ENCODE measurements around the gene SSH3. TPM values are rescaled to one million over a fixed set of nuclear protein-coding genes. Genes with fewer than 3 reads are reported as not detected.

The SSH3 gene
- total RNA-seq, 2 donors from 2014 or later, result 11.6 to 16.5 TPM

- DNase-seq (ENCODE audit: low spot score in 2 of 2), result no peak
- Mint-ChIP-seq H3K9me3 (no peaks in the 10 kb centered on the region), H3K36me3 (no peaks in the 10 kb centered on the region), H3K27ac (no peak overlapping the region)
- no peak for ATAC-seq
Observed at GRCh38 chr11:67332081-67332691, 28.9 kb downstream of the SSH3 start.

- DNase-seq (ENCODE audit: low spot score in 2 of 2) (no peak), ATAC-seq (no peak)
- H3K9me3 Mint-ChIP-seq, result no peaks in the 10 kb centered on the region
- peak overlapping the region in 1 of 2 donors; percentile 50 for H3K27ac Mint-ChIP-seq
- no peaks in the 10 kb centered on the region for H3K36me3 Mint-ChIP-seq
Observed at GRCh38 chr11:67337257-67337656, 33.9 kb downstream of the SSH3 start.

- no peaks in the 10 kb centered on the region for H3K9me3 Mint-ChIP-seq
- peak overlapping the region; percentile 69 to 84 for H3K27ac Mint-ChIP-seq
- DNase-seq (ENCODE audit: low spot score in 2 of 2) (no peak), ATAC-seq (peak; percentile 40 to 58)
- H3K36me3 Mint-ChIP-seq, result no peaks in the 10 kb centered on the region
Observed at GRCh38 chr11:67344264-67344663, 40.9 kb downstream of the SSH3 start.

- H3K27ac Mint-ChIP-seq, result peak overlapping the region; percentile 84 to 88
- no peaks in the 10 kb centered on the region for H3K36me3 Mint-ChIP-seq
- DNase-seq (ENCODE audit: low spot score in 2 of 2) (no peak), ATAC-seq (peak; percentile 67 to 77)
- no peaks in the 10 kb centered on the region for H3K9me3 Mint-ChIP-seq
Observed at GRCh38 chr11:67345247-67345919, 42.1 kb downstream of the SSH3 start.

- Mint-ChIP-seq H3K27ac (peak overlapping the region; percentile 84 to 88), H3K9me3 (no peaks in the 10 kb centered on the region), H3K36me3 (no peaks in the 10 kb centered on the region)
- no peak for DNase-seq (ENCODE audit: low spot score in 2 of 2)
- ATAC-seq, result peak; percentile 47 to 75
Observed at GRCh38 chr11:67345920-67346819, 42.8 kb downstream of the SSH3 start.

DNA sequence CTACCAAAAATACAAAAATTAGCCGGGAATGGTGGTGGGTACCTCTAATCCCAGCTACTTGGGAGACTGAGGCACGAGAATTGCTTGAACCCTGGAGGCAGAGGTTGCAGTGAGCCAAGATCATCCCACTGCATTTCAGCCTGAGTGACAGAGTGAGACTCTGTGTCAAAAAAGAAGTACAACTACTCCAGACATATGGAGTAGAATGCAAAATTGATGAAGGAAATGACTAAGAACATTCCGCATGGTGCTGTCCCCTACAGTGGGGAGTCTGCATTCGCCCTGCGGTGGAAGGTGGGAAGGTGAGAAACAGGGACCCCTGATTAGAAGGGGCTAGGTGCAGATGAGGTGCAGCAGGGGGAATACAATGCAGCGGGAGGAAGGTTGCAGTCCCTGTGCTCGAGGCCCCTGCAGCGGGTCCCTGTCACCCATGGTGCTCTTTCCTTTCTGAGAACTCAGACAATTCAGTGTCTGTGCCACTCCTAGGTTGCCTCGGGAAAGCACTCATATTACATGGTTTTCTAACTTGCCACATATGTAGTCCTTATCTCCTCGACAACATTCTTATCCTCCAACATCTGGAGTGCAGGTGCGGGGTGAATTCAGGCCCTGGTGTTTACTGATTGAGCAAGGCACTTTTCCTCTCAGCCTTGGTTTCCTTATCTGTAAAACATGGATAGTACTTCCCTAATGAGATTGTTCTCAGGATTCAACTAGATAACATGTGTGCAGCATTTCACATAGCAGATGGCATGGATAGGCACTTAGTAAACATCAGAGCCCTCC is 44.8 kb downstream of the SSH3 start:
- ATAC-seq (no peak), DNase-seq (ENCODE audit: low spot score in 2 of 2) (no peak)
- Mint-ChIP-seq H3K9me3 (no peaks in the 10 kb centered on the region), H3K36me3 (no peaks in the 10 kb centered on the region), H3K27ac (peak overlapping the region in 1 of 2 donors; percentile 75)

- H3K36me3 Mint-ChIP-seq, result no peaks in the 10 kb centered on the region
Observed at GRCh38 chr11:67349036-67349435, 45.7 kb downstream of the SSH3 start.

DNA sequence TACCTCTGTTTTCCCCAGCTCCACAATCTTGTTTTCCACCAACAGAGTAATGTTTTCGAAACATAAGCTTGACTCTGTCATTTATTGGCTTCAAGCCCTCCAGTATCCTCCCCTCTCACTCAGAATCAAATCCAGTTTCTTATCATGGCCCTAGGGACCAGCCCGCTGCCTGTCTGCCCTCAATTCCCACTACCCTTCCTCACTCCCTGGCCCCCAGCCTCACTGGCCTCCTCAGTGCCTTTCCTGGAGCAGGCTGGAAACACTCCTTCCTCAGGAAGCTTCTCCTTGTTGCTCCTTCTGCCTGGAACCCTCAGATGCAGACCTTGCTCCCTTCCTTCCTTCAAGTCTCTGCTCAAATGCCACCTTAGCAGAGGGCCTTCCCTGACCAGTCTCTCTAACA is 46.1 kb downstream of the SSH3 start:
- ATAC-seq, result no peak

More at GRCh38 chr11:67349036-67349435, 45.7 kb downstream of the SSH3 start:
- Mint-ChIP-seq H3K27ac (peak overlapping the region in 1 of 2 donors; percentile 75), H3K9me3 (no peaks in the 10 kb centered on the region)
- DNase-seq (ENCODE audit: low spot score in 2 of 2) (no peak), ATAC-seq (no peak)

DNA sequence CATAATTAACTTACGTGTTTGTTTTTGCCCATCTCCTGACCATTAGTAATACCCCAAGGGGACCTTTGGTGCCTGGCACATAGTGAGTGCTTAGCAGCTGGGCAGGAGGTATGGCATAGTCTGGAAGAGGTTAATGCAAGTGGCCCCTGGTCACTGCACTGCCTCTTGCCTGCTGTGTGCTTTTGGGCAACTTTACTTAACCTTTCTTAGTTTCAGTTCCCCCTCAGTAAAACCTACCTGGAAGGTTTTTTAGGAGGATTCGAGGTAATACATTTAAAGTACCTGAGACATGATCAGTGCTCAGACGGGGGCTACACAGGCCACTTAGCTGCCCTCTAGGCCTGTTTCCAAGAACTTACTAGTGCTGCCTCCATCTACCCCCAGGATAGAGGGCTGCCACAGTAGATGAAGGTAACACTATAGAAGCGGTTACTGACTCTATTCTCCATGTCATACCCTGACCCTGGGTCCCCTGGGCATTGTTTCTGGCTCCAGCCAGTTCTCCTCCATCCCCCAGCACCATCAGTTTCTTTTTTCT is 46.7 kb downstream of the SSH3 start:
- no peaks in the 10 kb centered on the region for H3K9me3 Mint-ChIP-seq
- ATAC-seq (no peak), DNase-seq (ENCODE audit: low spot score in 2 of 2) (no peak)
- peak overlapping the region in 1 of 2 donors; percentile 75 for H3K27ac Mint-ChIP-seq
- no peaks in the 10 kb centered on the region for H3K36me3 Mint-ChIP-seq

More for the DNA sequence above, 46.1 kb downstream of the SSH3 start:
- Mint-ChIP-seq H3K36me3 (no peaks in the 10 kb centered on the region), H3K9me3 (no peaks in the 10 kb centered on the region), H3K27ac (peak overlapping the region in 1 of 2 donors; percentile 75)
- DNase-seq (ENCODE audit: low spot score in 2 of 2), result no peak

GRCh38 chr11:67351275-67352005 is 48.1 kb downstream of the SSH3 start:
- Mint-ChIP-seq H3K9me3 (no peaks in the 10 kb centered on the region), H3K36me3 (no peaks in the 10 kb centered on the region), H3K27ac (peak overlapping the region; percentile 22 to 90)
- DNase-seq (ENCODE audit: low spot score in 2 of 2) (peak in 1 of 2 donors; percentile 59), ATAC-seq (peak; percentile 3 to 12)

DNA sequence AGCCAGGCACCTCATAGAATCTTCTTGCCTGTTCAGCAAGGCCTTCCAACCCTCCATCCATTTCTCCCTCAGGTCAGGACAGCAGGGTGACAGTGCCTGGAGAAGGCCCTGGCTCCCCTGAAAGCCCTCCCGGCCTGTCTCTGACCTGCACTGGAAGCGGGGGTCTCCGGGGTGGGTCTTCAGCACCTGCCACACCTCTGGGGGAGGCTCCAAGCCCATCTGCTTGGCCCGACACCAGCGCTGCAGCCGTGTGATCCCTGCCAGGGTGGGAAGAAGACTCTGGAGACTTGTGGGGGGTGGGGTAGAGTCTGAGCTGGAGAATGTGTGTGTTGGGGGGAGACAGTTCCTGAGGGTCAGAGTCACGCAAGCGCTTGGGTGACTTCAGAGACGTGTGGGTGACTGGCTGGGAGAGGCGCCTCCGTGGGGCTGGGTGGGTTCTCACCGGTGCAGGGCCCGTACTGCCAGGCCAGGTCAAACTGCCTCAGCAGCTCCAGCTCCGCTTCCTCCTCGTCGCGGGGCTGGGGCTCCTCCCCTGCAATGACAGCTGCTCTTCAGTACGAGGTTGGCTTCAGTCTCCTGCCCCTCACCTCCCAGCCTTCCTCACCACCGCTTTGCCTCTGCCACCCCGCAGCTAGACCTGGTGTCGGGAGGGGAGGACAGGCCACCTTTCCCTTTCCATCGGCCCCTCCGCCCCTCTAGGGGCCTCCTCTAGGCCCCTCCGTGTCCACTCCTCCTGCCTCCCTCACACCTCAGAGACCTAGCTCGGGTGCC is 49.4 kb downstream of the SSH3 start:
- DNase-seq (ENCODE audit: low spot score in 2 of 2), result no peak
- peak overlapping the region; percentile 90 to 94 for H3K27ac Mint-ChIP-seq
- ATAC-seq, result peak; percentile 33 to 52
- no peaks in the 10 kb centered on the region for H3K9me3 Mint-ChIP-seq
- no peaks in the 10 kb centered on the region for H3K36me3 Mint-ChIP-seq

DNA sequence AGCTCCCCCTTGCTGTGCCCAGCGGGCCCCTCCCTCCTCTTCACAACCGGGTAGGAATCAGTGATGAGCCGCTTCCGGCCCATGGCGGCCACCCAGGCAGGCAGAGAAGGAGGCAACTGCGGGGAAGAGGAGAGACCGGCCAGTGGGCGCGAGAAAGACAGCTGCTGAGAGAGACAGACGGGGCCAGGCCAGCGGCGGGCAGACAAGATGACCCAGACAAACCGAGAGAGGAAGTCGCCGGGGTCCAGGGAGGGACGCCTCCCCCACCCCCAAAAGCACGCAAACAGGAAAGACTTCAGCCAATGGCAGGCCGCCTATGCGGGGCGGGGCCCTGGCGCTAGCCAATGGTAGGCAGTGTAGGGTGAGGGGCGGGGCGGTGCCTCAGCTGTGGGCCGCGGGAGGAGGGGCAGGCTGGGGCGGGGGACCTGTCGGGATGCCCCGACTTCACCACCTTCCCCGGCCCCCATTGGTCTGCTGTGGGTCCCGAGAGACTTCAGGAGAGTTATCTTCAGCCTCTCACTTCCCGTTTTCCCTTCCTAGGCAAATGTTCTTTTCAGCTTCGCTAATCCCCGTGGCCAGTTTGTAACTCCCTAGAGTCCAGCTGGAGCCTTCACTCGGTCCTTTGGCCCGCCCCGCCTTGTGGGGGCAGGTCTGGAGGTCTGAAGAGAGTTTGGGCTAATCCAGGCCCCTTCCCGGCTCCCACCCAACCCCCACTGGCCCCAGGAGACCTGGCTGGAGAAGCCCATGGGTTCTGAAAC is 50.2 kb downstream of the SSH3 start, which contains the start of gene POLD4:
TSS of gene POLD4 (minus strand) at position 230 of the 758 bp plus-strand sequence. CDS start at position 83, 147 bp downstream.
- Mint-ChIP-seq H3K27ac (peak within 1 kb of the TSS; percentile 90 to 94), H3K36me3 (no peaks in the 10 kb centered on the region), H3K9me3 (no peaks in the 10 kb centered on the region)
- peak; percentile 97 to 98 for DNase-seq (ENCODE audit: low spot score in 2 of 2)
- peak; percentile 89 to 94 for ATAC-seq

DNA sequence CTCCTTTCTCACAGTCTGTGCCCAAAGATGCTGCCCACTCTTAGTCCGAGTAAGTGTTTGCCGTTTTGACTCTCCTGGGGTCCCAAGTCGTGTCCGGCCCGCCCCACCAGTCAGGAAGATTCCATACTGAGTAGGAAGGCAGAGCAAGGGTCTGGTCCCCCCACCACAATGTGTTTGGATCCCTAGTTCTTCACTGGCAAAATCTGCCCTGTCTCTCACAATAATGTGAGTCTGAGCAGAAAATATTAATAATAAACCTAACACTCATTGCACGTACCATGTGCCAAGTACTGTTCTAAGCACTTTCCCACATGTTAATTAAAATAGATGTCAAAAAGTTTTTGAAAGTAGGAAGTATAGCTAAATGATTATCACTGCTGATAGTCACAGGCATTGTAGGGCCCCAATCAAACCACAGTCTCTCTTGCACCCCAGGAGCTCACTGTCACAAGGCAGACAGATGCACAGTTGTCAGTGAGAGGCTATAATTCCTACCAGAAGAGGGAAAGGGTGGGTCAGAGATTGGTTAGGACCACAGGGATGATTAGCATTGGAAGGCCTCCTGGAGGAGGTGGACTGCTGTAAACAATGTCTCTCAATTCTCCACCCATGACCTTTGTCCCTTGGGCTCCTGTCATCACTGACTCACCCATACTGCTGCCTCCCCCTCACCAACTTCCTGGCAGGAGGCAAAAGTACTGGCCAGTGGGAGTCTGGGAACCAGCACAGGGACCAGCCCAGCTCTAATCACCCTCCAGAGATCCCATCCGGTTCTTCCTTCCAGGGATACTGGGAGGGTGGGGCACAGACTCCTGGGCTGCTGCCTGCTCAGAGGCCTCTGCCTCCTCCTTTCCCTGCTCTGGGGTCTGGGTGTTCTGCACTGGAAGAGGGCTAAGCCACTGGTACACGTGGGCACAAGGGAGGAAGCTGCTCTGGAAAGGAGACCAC is 51.0 kb downstream of the SSH3 start:
- Mint-ChIP-seq H3K9me3 (no peaks in the 10 kb centered on the region), H3K27ac (peak overlapping the region; percentile 90 to 91), H3K36me3 (no peaks in the 10 kb centered on the region)
- ATAC-seq (peak in 1 of 2 donors; percentile 31), DNase-seq (ENCODE audit: low spot score in 2 of 2) (peak in 1 of 2 donors; percentile 12)

Data from activated naive CD4-positive, alpha-beta T cell treated with anti-CD3 and anti-CD28 coated beads, Interleukin-2, amount 50 U/mL, for 72 hours (primary cell).